ENCODE results near the gene RNASE1. TPM values are rescaled to one million over a fixed set of nuclear protein-coding genes. Genes with fewer than 3 reads are reported as not detected.
"Not testable (repeated sequence)": the region's sequence is repeated elsewhere in the genome, so short reads cannot be mapped to it uniquely, and the experiment has no call there.

The RNASE1 gene
- total and polyA plus RNA-seq, 2 experiments from 2014 or later: 0.56 to 1.7 TPM

DNA sequence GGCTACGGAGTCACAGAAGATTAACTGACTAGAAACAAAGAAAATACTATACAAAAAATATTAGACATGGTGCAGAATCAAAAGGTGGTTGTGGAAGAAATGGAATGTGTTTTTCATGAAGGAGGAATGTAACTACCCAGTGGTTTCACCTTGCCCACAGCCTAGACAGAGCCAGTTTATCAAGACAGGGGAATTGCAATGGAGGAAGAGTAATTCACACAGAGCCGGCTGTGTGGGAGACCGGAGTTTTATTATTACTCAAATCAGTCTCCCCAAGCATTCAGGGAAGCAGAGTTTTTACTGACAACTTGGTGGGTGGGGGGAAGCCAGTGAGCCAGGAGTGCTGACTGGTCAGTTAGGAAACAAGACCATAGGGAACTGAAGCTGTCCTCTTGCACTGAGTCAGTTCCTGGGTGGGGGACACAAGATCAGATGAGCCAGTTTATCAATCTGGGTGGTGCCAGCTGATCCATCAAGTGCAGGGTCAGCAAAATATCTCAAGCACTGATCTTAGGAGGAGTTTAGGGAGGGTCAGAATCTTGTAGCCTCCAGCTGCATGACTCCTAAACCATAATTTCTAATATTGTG is 19.0 kb upstream of the RNASE1 start:
- H2AFZ ChIP-seq; H3K27me3 ChIP-seq (ENCODE audit: insufficient read depth); H4K20me1 ChIP-seq (replicated peaks; ENCODE audit: insufficient read depth); H3F3A ChIP-seq (replicated peaks; ENCODE audit: low read depth); H3K79me2 ChIP-seq (replicated peaks; ENCODE audit: insufficient read depth); H3K9me3 Mint-ChIP-seq; H3K36me3 ChIP-seq (ENCODE audit: insufficient read depth); DNase-seq (ENCODE audit: low spot score); H3K4me3 ChIP-seq; H3K4me3 Mint-ChIP-seq; H3K9me2 ChIP-seq (ENCODE audit: insufficient read depth): not testable (repeated sequence)
- H3K4me2 ChIP-seq: peak overlapping the region; percentile 8; the same call in 1 of the 2 replicates
- Mint-ChIP-seq H3K27ac (peak overlapping the region; percentile 88), H3K27me3 (ENCODE audit: insufficient read depth, low read depth, poor library complexity) (peaks cover 14% of the 10 kb centered on the region), H3K36me3 (ENCODE audit: low read depth) (peaks cover 26% of the 10 kb centered on the region), H3K4me1 (peaks cover 49% of the 10 kb centered on the region)
- H3K4me1 ChIP-seq (ENCODE audit: insufficient read depth): peaks cover 37% of the 10 kb centered on the region
- peak overlapping the region; percentile 86 for H3K27ac ChIP-seq (ENCODE audit: low read depth)
- peak; percentile 23 for ATAC-seq

DNA sequence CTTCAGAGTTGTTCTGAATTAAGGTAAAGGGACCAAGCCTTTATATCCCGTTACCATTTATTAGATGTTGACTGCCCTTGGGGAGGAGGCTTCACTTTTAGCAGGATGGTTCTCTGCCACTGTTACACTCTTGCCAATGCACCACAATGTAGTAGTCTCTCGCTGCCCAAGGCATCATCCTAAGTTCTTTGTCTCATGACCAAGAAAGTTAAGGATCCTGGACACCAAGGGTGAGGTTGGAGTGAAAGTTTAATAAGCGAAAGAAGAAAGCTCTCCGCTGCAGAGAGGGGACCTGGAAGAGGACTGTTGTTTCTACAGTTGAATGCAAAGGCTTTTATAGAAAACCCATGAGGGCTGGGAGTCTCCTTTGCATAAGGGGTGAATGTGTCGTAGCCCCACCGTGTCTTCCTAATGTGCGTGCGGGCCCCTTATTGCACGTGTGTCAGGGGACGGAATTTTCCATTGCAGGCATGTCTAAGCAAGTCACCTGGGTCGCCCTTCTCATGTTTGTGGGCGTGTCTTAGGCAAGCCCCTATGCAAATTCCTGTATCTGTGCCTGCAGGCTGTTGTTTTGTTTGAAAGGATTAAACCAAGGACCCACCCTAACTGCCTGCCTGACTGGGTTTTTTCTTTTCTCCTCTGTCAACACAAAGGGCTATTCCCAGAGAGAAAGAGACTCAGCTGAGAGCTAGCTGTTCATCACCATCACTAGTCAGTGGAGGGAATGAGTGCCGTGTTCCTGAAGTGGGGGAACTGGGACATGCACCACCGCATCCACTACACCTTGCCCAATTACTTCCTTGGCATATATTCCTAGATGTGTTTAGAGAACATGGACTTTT is 17.6 kb upstream of the RNASE1 start:
- H3K4me3 Mint-ChIP-seq: no peak overlapping the region
- H2AFZ ChIP-seq: peak overlapping the region; percentile 15
- peak overlapping the region; percentile 94 for H3K27ac Mint-ChIP-seq
- peaks cover 44% of the 10 kb centered on the region for H3K4me1 Mint-ChIP-seq
- peak overlapping the region; percentile 46 for H3K4me2 ChIP-seq
- peaks cover 7% of the 10 kb centered on the region; the same call in 2 of the 3 replicates for H3K9me3 Mint-ChIP-seq
- peak overlapping the region; percentile 94 for H3K27ac ChIP-seq (ENCODE audit: low read depth)
- peaks cover 9% of the 10 kb centered on the region for H3K9me2 ChIP-seq (ENCODE audit: insufficient read depth)
- H4K20me1 ChIP-seq (replicated peaks; ENCODE audit: insufficient read depth): no peaks in the 10 kb centered on the region
- peaks cover 25% of the 10 kb centered on the region for H3K36me3 Mint-ChIP-seq (ENCODE audit: low read depth)
- H3F3A ChIP-seq (replicated peaks; ENCODE audit: low read depth): peaks cover 7% of the 10 kb centered on the region; the same call in 1 of the 2 replicates
- no peaks in the 10 kb centered on the region for H3K79me2 ChIP-seq (replicated peaks; ENCODE audit: insufficient read depth)
- no peaks in the 10 kb centered on the region for H3K36me3 ChIP-seq (ENCODE audit: insufficient read depth)
- H3K27me3 Mint-ChIP-seq (ENCODE audit: insufficient read depth, low read depth, poor library complexity): peaks cover 12% of the 10 kb centered on the region
- DNase-seq (ENCODE audit: low spot score): peak; percentile 91
- H3K4me1 ChIP-seq (ENCODE audit: insufficient read depth): peaks cover 33% of the 10 kb centered on the region
- ATAC-seq: peak; percentile 90
- no peaks in the 10 kb centered on the region for H3K27me3 ChIP-seq (ENCODE audit: insufficient read depth)
- no peak overlapping the region for H3K4me3 ChIP-seq
- TF ChIP-seq, protein P1, sequence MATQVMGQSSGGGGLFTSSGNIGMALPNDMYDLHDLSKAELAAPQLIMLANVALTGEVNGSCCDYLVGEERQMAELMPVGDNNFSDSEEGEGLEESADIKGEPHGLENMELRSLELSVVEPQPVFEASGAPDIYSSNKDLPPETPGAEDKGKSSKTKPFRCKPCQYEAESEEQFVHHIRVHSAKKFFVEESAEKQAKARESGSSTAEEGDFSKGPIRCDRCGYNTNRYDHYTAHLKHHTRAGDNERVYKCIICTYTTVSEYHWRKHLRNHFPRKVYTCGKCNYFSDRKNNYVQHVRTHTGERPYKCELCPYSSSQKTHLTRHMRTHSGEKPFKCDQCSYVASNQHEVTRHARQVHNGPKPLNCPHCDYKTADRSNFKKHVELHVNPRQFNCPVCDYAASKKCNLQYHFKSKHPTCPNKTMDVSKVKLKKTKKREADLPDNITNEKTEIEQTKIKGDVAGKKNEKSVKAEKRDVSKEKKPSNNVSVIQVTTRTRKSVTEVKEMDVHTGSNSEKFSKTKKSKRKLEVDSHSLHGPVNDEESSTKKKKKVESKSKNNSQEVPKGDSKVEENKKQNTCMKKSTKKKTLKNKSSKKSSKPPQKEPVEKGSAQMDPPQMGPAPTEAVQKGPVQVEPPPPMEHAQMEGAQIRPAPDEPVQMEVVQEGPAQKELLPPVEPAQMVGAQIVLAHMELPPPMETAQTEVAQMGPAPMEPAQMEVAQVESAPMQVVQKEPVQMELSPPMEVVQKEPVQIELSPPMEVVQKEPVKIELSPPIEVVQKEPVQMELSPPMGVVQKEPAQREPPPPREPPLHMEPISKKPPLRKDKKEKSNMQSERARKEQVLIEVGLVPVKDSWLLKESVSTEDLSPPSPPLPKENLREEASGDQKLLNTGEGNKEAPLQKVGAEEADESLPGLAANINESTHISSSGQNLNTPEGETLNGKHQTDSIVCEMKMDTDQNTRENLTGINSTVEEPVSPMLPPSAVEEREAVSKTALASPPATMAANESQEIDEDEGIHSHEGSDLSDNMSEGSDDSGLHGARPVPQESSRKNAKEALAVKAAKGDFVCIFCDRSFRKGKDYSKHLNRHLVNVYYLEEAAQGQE (IDR thresholded peaks at IDR 0.05; ENCODE audit: unreplicated experiment): no peak
- TF ChIP-seq CREB1 (CRISPR knock-in tag; IDR thresholded peaks at IDR 0.05; ENCODE audit: low read depth) (no peak), POLR2AphosphoS5 (IDR thresholded peaks at IDR 0.05; ENCODE audit: low read depth) (no peak), NANOG (IDR thresholded peaks at IDR 0.05; ENCODE audit: borderline replicate concordance) (no peak), ZNF114 (CRISPR knock-in tag; IDR thresholded peaks at IDR 0.05) (no peak), EZH2 (IDR thresholded peaks at IDR 0.05; ENCODE audit: low read depth, unreplicated experiment) (no peak), ZNF331 (CRISPR knock-in tag; IDR thresholded peaks at IDR 0.05; ENCODE audit: low read depth) (no peak), JUNB (IDR thresholded peaks at IDR 0.05; ENCODE audit: unreplicated experiment) (no peak)
- TF ChIP-seq, protein P2, sequence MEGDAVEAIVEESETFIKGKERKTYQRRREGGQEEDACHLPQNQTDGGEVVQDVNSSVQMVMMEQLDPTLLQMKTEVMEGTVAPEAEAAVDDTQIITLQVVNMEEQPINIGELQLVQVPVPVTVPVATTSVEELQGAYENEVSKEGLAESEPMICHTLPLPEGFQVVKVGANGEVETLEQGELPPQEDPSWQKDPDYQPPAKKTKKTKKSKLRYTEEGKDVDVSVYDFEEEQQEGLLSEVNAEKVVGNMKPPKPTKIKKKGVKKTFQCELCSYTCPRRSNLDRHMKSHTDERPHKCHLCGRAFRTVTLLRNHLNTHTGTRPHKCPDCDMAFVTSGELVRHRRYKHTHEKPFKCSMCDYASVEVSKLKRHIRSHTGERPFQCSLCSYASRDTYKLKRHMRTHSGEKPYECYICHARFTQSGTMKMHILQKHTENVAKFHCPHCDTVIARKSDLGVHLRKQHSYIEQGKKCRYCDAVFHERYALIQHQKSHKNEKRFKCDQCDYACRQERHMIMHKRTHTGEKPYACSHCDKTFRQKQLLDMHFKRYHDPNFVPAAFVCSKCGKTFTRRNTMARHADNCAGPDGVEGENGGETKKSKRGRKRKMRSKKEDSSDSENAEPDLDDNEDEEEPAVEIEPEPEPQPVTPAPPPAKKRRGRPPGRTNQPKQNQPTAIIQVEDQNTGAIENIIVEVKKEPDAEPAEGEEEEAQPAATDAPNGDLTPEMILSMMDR (conservative IDR thresholded peaks at IDR 0.05; ENCODE audit: low read depth in 2 of 2): no peak
